GM10248 (cell line): ENCODE measurements around the gene BNIP3.
A peak's percentile ranks its signal among the peaks of the same experiment; 100 is the strongest.

Source experiments
- CTCF ChIA-PET: fragments of 300-600 bp; sonication (Branson Sonifier 250); formaldehyde crosslinking; extraction: SDS; loops from one replicate; lab custom pipeline; 2021; ENCODE audit warnings: antibody characterized with exemption; lab: Yijun Ruan, JAX
- POLR2A ChIA-PET: fragments of 350-650 bp; sonication (Branson Sonifier 250); formaldehyde crosslinking; extraction: SDS; loops from one replicate; lab custom pipeline; 2020; ENCODE audit warnings: antibody characterized with exemption; lab: Yijun Ruan, JAX
- DNase-seq: peaks from one replicate; pipeline ENCODE4 v3.0.0; 2012; ENCODE audit errors: extremely low spot score
- CTCF ChIP-seq: IDR thresholded peaks from 2 replicates; pipeline ENCODE4 v1.5.1; 2012; ENCODE audit warnings: mild to moderate bottlenecking, low read depth; ENCODE audit errors: extremely low read depth, missing control alignments, control extremely low read depth

BNIP3 gene

GRCh38 chr10:131929122-131929845, 52.4 kb downstream of the BNIP3 start:
- DNase-seq: peak; percentile 44
- CTCF ChIA-PET: interaction anchor here (1.3 to 2.4 kb wide), 4 partner anchors 15 to 94 kb away, joined by 3 to 8 read pairs (median 7); no protein-coding TSS in a partner anchor
- TF ChIP-seq CTCF: no peak
- POLR2A ChIA-PET: no interaction called here

GRCh38 chr10:131928248-131929095, 53.3 kb downstream of the BNIP3 start:
- peak; percentile 82 for DNase-seq
- no peak for TF ChIP-seq CTCF
- POLR2A ChIA-PET: interaction anchor here (0.6 kb wide), 1 partner anchor 1743 kb away, joined by 3 read pairs; no protein-coding TSS in a partner anchor
- CTCF ChIA-PET: interaction anchor here (1.1 to 2.4 kb wide), 4 partner anchors 16 to 94 kb away, joined by 3 to 8 read pairs (median 7); no protein-coding TSS in a partner anchor

- DNase-seq: no peak
- ChIA-PET POLR2A (no interaction called here), CTCF (interaction anchor here (1.1 to 2.4 kb wide), 4 partner anchors 14 to 96 kb away, joined by 3 to 8 read pairs (median 4); no protein-coding TSS in a partner anchor)
- no peak for TF ChIP-seq CTCF
These were observed 54.8 kb downstream of the BNIP3 start for GRCh38 chr10:131926743-131927595.

- no peak for DNase-seq
- ChIA-PET CTCF (interaction anchor here (1.1 to 1.8 kb wide), 3 partner anchors 17 to 97 kb away, joined by 3 to 6 read pairs (median 4); no protein-coding TSS in a partner anchor), POLR2A (interaction anchor here (0.5 kb wide), 1 partner anchor 53 kb away, joined by 3 read pairs; no protein-coding TSS in a partner anchor)
- TF ChIP-seq CTCF: no peak
These were observed 55.5 kb downstream of the BNIP3 start for GRCh38 chr10:131926253-131926652.

GRCh38 chr10:131925716-131926115, 56.0 kb downstream of the BNIP3 start:
- ChIA-PET POLR2A (interaction anchor here (0.5 kb wide), 1 partner anchor 53 kb away, joined by 3 read pairs; no protein-coding TSS in a partner anchor), CTCF (interaction anchor here (1.1 to 1.8 kb wide), 2 partner anchors 40 to 97 kb away, joined by 3 to 4 read pairs; no protein-coding TSS in a partner anchor)
- DNase-seq: no peak
- no peak for TF ChIP-seq CTCF
